ENCODE results near the gene MGLL.

The MGLL gene

DNA sequence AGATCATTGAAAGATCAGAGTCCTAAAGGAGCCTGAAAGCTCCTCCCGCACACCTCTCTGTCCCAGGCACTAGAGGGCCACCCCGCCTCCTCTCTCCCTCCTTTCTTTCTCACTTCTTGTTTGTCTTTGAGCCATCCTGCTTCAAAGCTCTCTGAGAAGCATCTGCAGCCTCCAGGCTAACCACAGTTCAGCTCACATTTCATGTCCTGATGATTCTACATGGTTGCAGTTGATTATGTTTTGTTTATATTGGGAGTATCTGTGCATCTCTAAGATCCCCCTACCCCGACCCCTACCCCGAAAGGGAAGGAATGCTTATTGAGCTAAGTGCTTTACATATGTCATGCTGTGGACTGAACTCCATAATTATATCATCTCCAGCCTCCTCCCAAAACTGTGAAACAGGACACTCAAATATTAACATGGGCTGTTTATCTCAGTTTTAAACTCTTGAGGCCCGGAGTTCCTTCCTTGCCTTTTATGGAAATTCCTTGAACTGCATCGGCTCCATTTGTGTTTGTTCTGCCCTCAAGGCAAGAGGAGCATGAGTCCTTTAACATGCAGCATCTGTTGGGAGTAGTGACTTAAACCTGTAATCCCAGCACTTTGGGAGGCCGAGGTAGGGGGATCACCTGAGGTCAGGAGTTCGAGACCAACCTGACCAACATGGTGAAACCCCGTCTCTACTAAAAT is 30.9 kb downstream of the MGLL start:
- Histone ChIP-seq H3K4me3 (ENCODE audit: low read length) (no peak overlapping the region), H3K4me1 (ENCODE audit: control insufficient read depth, insufficient read depth, low read length) (peaks cover 41% of the 10 kb centered on the region), H3K27me3 (ENCODE audit: control insufficient read depth, insufficient read depth, low read length) (no peaks in the 10 kb centered on the region), H3K36me3 (ENCODE audit: control insufficient read depth, insufficient read depth, low read length) (no peaks in the 10 kb centered on the region), H3K9me3 (ENCODE audit: control insufficient read depth, low read length) (no peaks in the 10 kb centered on the region), H3K9ac (ENCODE audit: low read length) (peak overlapping the region; percentile 38)

DNA sequence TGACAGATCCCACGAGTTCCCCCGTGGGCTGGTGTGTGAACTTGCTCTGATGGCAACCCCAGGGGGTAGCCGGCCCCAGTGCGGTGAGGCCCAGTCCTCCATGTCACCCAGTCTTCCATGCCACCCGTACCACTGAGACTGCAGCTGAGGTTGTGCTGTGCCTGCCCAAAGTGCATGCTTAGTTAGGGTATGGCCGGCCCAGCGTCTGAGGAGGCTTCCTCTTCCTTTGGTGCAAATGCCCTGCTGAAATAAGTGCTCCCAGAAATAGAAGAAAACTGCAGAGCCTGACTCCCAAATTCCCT is 31.5 kb downstream of the MGLL start:
- Histone ChIP-seq H3K27me3 (ENCODE audit: control insufficient read depth, insufficient read depth, low read length) (no peaks in the 10 kb centered on the region), H3K9me3 (ENCODE audit: control insufficient read depth, low read length) (no peaks in the 10 kb centered on the region), H3K4me3 (ENCODE audit: low read length) (no peak overlapping the region), H3K36me3 (ENCODE audit: control insufficient read depth, insufficient read depth, low read length) (no peaks in the 10 kb centered on the region), H3K4me1 (ENCODE audit: control insufficient read depth, insufficient read depth, low read length) (peaks cover 47% of the 10 kb centered on the region), H3K9ac (ENCODE audit: low read length) (peak overlapping the region; percentile 38)

DNA sequence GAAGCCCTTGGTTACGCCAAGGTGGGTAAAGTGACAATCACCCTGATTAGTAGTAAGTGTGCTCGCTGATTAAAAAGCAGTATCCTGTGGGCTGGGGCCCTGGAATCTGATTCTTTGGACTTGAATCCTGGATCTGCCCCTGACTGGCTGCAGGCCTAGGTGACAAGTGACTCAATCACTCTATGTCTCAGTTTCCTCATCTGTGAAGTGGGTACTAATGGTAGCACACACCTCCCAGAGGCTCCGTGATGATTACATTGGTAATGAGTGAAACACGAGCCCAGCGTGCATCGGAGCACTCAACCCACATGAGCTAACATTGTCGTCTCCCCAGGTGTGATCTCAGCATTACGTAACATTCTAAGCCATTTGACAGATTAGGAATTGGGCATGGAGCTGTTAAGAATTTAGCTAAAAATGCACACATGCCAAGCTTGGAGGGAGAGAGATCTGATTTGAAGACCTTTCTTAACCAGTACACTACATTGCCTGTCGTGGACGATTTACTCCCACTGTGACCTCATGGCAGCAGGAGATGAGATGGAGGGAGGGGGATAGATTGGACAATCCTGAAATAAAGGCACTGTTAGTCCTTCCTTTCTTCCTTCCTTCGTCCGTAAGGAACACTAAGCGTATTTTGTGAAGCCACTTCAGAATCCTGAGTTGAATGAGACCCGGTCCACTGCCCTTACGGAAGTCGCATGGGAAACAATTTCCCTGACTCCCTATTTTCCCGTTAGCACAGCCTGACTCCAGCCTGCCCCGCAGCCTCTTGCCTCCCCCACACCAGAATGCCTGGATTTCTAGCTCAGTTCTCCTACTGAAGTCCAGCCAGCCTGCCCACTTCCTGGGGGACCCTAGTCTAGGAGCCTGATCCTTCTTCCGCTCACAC is 32.1 kb downstream of the MGLL start:
- Histone ChIP-seq H3K36me3 (ENCODE audit: control insufficient read depth, insufficient read depth, low read length) (no peaks in the 10 kb centered on the region), H3K9ac (ENCODE audit: low read length) (peak overlapping the region; percentile 38), H3K27me3 (ENCODE audit: control insufficient read depth, insufficient read depth, low read length) (no peaks in the 10 kb centered on the region), H3K4me3 (ENCODE audit: low read length) (no peak overlapping the region), H3K9me3 (ENCODE audit: control insufficient read depth, low read length) (no peaks in the 10 kb centered on the region), H3K4me1 (ENCODE audit: control insufficient read depth, insufficient read depth, low read length) (peaks cover 53% of the 10 kb centered on the region)

DNA sequence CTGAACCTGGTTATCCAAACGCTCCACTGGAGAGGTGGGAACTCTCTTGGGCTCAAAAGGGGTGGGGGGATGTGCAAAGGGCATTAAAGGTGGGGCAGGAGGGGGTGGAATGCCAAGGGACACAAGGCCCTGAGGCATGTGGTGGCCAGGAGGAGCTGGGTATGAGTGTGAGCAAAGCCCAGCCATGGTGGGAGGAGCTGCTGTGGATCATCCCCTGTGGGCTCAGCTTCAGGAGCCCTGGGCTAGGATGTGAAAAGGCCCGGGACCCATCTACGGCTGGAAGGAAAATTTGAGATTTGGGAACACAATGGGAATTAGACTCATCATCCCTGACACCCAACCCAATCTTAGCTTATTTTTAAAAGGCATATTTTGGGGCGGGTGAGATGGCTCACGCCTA is 33.3 kb downstream of the MGLL start:
- no peak overlapping the region for H3K4me3 ChIP-seq (ENCODE audit: low read length)
- no peak overlapping the region for H3K9ac ChIP-seq (ENCODE audit: low read length)
- H3K4me1 ChIP-seq (ENCODE audit: control insufficient read depth, insufficient read depth, low read length) = peaks cover 59% of the 10 kb centered on the region
- H3K9me3 ChIP-seq (ENCODE audit: control insufficient read depth, low read length) = no peaks in the 10 kb centered on the region
- H3K36me3 ChIP-seq (ENCODE audit: control insufficient read depth, insufficient read depth, low read length) = no peaks in the 10 kb centered on the region
- no peaks in the 10 kb centered on the region for H3K27me3 ChIP-seq (ENCODE audit: control insufficient read depth, insufficient read depth, low read length)

DNA sequence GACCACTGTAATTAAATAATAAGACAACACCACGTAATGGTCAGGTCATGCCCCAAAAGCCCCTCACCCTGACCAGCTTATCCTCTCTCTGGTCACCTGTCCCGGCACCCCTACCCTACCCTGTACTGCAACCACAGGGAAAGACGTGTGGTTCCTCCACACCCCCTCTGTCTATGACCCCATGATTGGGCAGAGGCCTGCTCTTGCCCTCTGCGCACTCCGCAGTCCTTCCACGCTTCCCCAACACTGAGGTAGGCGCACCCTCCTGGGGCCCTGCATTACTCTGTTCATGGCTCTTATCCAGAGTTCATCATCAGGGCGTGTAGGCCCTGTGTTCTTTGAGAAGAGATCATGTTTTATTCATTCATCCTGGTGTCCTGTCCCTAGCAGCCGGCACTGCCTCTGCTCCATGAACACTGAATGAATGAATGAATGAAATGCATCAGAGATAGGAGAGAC is 33.8 kb downstream of the MGLL start:
- Histone ChIP-seq H3K9ac (ENCODE audit: low read length) (no peak overlapping the region), H3K36me3 (ENCODE audit: control insufficient read depth, insufficient read depth, low read length) (no peaks in the 10 kb centered on the region), H3K9me3 (ENCODE audit: control insufficient read depth, low read length) (no peaks in the 10 kb centered on the region), H3K27me3 (ENCODE audit: control insufficient read depth, insufficient read depth, low read length) (no peaks in the 10 kb centered on the region), H3K4me3 (ENCODE audit: low read length) (no peak overlapping the region), H3K4me1 (ENCODE audit: control insufficient read depth, insufficient read depth, low read length) (peaks cover 59% of the 10 kb centered on the region)

DNA sequence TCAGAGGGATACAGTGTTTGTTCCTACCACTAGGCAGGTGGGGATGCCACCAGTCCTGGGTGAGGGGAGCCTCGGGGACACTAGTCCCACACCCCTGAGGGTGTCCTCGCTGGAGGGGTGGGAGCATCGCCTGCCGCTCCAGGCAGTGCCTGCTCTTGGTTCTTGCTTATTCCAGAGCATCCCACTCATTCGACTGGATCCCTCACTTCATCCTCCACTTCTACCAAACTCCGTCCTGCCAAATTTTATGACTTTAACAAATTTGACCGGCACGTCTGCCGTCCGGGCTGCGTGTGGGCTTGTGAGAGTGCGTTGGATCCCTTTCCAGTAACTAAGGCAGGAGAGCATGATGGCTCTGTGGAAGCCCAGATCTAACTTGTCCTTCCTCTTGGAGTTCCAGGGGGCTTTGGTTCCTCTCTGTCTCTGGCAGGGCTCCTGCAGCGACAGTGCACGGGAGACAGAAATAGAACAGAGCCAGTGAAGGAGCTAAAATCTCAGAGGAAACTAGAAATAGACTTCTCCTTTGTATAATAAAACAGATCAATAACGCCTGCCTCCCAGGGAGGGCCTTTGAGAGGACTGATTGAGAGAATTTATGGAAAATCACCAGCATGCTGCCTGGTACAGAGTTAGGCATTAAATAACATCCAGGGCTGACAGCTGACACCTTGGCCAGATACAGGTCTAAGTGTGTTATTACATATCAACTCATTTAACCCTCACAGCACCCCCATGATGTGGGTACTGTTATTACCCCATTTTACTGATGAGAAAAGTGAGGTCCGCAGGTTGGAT is 34.5 kb downstream of the MGLL start:
- no peaks in the 10 kb centered on the region for H3K9me3 ChIP-seq (ENCODE audit: control insufficient read depth, low read length)
- H3K9ac ChIP-seq (ENCODE audit: low read length) = no peak overlapping the region
- no peaks in the 10 kb centered on the region for H3K36me3 ChIP-seq (ENCODE audit: control insufficient read depth, insufficient read depth, low read length)
- peaks cover 59% of the 10 kb centered on the region for H3K4me1 ChIP-seq (ENCODE audit: control insufficient read depth, insufficient read depth, low read length)
- no peaks in the 10 kb centered on the region for H3K27me3 ChIP-seq (ENCODE audit: control insufficient read depth, insufficient read depth, low read length)
- no peak overlapping the region for H3K4me3 ChIP-seq (ENCODE audit: low read length)

DNA sequence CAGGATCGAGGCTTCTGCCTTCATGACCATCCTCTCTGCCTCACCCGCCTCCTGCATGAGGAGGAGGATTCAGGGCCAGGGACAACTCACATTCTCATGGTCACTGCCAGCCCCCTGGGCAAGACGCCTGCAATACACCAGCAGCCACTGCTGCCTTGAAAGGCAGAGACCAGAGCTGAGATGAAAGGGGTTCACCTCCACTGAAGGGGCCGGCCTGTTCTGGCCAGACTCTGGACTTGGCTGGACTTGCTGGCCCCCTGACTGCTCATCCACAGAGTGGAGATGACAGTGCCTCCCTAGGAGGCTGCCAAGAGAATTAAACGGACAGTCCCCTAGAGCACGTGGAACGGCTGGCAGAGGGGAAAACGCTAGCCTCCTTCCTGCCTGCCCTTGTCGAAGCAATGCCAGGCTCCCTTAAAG is 35.2 kb downstream of the MGLL start:
- Histone ChIP-seq H3K36me3 (ENCODE audit: control insufficient read depth, insufficient read depth, low read length) (no peaks in the 10 kb centered on the region), H3K9me3 (ENCODE audit: control insufficient read depth, low read length) (no peaks in the 10 kb centered on the region), H3K9ac (ENCODE audit: low read length) (no peak overlapping the region), H3K27me3 (ENCODE audit: control insufficient read depth, insufficient read depth, low read length) (no peaks in the 10 kb centered on the region), H3K4me3 (ENCODE audit: low read length) (no peak overlapping the region), H3K4me1 (ENCODE audit: control insufficient read depth, insufficient read depth, low read length) (peaks cover 59% of the 10 kb centered on the region)

DNA sequence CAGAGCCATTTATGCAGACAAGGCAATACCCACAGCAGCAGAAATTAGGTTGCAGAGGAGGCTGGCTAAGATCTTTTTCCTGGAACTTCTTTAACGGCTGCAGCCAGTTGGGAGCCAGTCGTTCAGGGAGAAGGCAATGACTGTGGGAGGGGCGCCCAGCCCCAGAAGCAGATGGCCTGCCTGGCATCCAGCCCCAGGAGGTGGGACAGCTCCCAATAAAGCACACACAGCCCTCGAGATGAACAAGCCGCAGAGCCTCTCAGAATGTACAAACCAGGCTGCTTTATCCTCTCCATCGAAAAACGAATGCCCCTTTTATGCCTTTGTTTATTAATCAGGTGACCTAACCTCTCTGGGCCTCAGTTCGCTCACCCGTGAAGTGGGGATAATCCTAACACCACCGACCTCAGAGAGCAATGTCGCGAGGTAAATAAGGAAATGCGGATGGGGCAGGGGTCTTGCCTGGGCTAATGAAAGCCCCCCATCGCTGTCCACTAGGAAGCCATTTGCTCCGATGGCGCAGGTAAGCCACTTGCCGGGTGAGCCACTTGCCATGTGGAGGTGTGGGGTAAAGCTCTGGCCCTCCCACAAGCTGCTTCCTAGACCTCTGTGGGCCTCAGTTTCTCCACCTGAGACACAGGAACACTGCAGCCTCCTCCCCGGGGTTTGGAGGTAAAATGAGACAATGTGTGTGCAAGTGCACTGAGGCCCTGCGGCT is 35.8 kb downstream of the MGLL start:
- Histone ChIP-seq H3K4me3 (ENCODE audit: low read length) (no peak overlapping the region), H3K9me3 (ENCODE audit: control insufficient read depth, low read length) (no peaks in the 10 kb centered on the region), H3K9ac (ENCODE audit: low read length) (peak overlapping the region; percentile 26), H3K27me3 (ENCODE audit: control insufficient read depth, insufficient read depth, low read length) (no peaks in the 10 kb centered on the region), H3K4me1 (ENCODE audit: control insufficient read depth, insufficient read depth, low read length) (peaks cover 59% of the 10 kb centered on the region), H3K36me3 (ENCODE audit: control insufficient read depth, insufficient read depth, low read length) (no peaks in the 10 kb centered on the region)

DNA sequence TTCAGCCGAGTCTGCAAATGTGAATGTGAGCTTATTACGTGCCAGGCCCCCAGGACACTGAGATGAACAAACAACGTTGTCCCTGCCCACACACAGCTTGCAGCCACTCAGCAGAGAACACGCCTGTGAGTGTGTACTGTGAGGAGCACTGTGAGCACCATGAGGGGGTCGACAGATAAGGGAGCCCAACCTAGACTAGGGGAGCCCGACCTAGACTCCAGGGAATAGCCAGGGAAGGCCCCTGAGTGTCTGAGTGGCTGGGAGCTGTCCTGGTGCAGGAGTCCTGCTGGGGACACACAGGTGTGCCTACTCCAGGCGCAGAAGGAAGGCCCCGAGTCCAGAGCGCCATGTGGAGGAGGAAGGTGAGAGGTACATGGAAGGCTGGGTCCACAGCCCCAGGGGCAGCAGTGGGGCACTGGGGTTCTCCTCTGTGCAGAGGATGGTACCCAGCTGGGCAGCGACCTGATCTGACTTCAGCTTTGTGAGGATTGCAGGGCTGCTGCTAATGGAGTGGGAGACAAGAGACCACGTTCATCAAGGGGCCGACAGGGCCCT is 36.5 kb downstream of the MGLL start:
- Histone ChIP-seq H3K4me3 (ENCODE audit: low read length) (no peak overlapping the region), H3K4me1 (ENCODE audit: control insufficient read depth, insufficient read depth, low read length) (peaks cover 58% of the 10 kb centered on the region), H3K36me3 (ENCODE audit: control insufficient read depth, insufficient read depth, low read length) (no peaks in the 10 kb centered on the region), H3K9ac (ENCODE audit: low read length) (peak overlapping the region; percentile 58), H3K9me3 (ENCODE audit: control insufficient read depth, low read length) (no peaks in the 10 kb centered on the region), H3K27me3 (ENCODE audit: control insufficient read depth, insufficient read depth, low read length) (no peaks in the 10 kb centered on the region)

DNA sequence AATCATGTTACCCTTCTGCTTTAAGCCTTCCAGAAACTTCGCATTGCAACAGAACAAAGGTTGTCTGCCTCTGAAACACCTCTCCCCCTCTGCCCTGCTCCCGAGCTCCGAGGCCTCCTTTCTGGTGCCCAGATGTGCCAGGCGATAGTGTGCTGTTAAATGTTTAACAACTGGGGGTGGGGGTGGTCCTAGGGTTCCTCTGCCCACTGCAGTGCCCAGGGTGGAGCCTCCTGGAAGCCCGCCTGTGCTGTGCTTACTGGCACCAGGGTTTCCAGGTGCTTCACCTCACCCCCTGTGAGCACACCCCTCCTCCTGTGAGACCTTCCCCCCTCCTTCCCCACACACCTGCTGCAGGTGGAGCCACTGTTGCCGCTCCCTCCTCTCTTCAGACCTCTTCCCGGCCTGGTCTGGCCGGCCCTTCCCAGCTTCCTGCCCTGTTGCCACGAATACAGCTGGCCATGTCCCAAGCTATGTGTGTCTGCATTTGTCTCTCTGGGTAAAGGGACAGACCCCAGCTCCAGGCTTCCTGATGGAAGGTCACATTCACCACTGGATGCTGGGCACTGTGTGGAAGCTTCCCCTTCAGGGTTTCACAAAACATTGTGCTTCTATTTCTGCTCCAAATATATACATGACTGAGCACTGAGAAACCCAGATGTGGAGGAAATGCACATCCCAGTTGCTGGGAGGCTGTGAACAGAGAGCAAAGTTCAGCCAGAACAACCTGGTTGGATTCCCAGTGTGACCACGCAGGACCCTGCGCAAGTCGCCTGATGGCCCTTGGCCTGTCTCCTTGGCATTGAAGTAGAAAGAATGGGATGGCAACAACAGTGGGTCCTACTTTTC is 37.2 kb downstream of the MGLL start:
- Histone ChIP-seq H3K9ac (ENCODE audit: low read length) (peak overlapping the region; percentile 58), H3K36me3 (ENCODE audit: control insufficient read depth, insufficient read depth, low read length) (no peaks in the 10 kb centered on the region), H3K4me3 (ENCODE audit: low read length) (no peak overlapping the region), H3K4me1 (ENCODE audit: control insufficient read depth, insufficient read depth, low read length) (peaks cover 55% of the 10 kb centered on the region), H3K9me3 (ENCODE audit: control insufficient read depth, low read length) (no peaks in the 10 kb centered on the region), H3K27me3 (ENCODE audit: control insufficient read depth, insufficient read depth, low read length) (no peaks in the 10 kb centered on the region)

DNA sequence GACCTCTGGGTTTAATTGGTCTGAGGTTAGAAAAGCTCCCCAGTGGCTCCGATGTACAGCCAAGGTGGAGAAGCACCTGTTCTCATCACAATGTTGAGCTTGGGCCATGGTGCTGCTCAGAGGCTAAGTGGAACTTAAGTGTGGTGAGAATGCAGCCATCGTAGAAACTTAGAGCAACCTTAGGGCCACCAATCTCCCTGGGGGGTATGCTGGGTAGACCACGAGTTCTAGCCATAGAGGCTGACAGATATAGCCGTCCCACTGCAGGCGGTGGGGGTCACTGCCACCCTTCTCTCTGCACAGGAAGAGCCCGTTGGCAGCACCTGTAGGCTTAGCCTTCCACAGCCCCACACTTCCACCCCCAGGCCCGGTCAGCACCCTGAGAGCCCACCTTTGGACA is 38.0 kb downstream of the MGLL start:
- no peaks in the 10 kb centered on the region for H3K36me3 ChIP-seq (ENCODE audit: control insufficient read depth, insufficient read depth, low read length)
- H3K9ac ChIP-seq (ENCODE audit: low read length) = peak overlapping the region; percentile 20
- H3K9me3 ChIP-seq (ENCODE audit: control insufficient read depth, low read length) = no peaks in the 10 kb centered on the region
- no peaks in the 10 kb centered on the region for H3K27me3 ChIP-seq (ENCODE audit: control insufficient read depth, insufficient read depth, low read length)
- H3K4me1 ChIP-seq (ENCODE audit: control insufficient read depth, insufficient read depth, low read length) = peaks cover 55% of the 10 kb centered on the region
- no peak overlapping the region for H3K4me3 ChIP-seq (ENCODE audit: low read length)
